Pancreas (tissue), 10 donors: ENCODE measurements around the gene CD2AP. TPM values are rescaled to one million over a fixed set of nuclear protein-coding genes. Genes with fewer than 3 reads are reported as not detected.

Experiments
- ATAC-seq, 4 donors: fragments of 200-7000 bp; cut with Tn5 transposase; one replicate each; pipeline versions ENCODE4 v1.8.0 to v1.9.1; 2020; ENCODE audit warnings: mild to moderate bottlenecking in 4 of 4, moderate library complexity in 4 of 4
- DNase-seq, 6 donors: peaks; one replicate each; pipeline ENCODE4 v3.0.0-alpha.2; 2020
- FAIRE-seq: peaks from 2 replicates; lab custom pipeline; 2012; peaks lifted over from hg19 to GRCh38; lab: Jason Lieb, UNC
- H3K27ac ChIP-seq, 4 donors: fragments of 200-600 bp; sonication (generic); 1 replicate in 3 of 4; 2 replicates in 1 of 4; pipeline versions ENCODE4 v1.5.0 to v1.8.0; 2020
- H3K27me3 ChIP-seq, 4 donors: fragments of 200-600 bp; one replicate each; pipeline ENCODE4 v1.8.0; 2021
- H3K36me3 ChIP-seq, 3 donors: fragments of 200-600 bp; sonication (generic) in 1 of 3; one replicate each; pipeline versions ENCODE4 v1.5.0 to v1.8.0; 2020 to 2021
- H3K4me1 ChIP-seq, 3 donors: fragments of 200-600 bp; one replicate each; pipeline ENCODE4 v1.8.0; 2021
- H3K4me3 ChIP-seq, 4 donors: fragments of 200-600 bp; sonication (generic) in 2 of 4; one replicate each; pipeline versions ENCODE4 v1.5.0 to v1.8.0; 2020 to 2021
- H3K9me3 ChIP-seq, 4 donors: fragments of 200-600 bp; one replicate each; pipeline ENCODE4 v1.8.0; 2021
- CTCF ChIP-seq, 4 donors: fragments of 200-600 bp; sonication (generic) in 3 of 4; IDR thresholded peaks; one replicate each; pipeline versions ENCODE4 v1.5.0 to v1.8.0; 2021; ENCODE audit warnings: antibody characterized with exemption in 4 of 4
- WGBS, 2 donors: extraction: QIAGEN DNeasy Blood & Tissue Kit; methylation state at CpG; one replicate each; pipeline ENCODE4 v1.1.7; 2013; 5-methylcytosine and 5-hydroxymethylcytosine counted together
- intact Hi-C, 3 donors: fragments of 100-400 bp; cut with DNase I; formaldehyde crosslinking; loops; one replicate each; pipeline versions ENCODE4 v1.11.1 to v1.14.2; 2022
- polyA plus RNA-seq, 2 donors: library from polyadenylated mRNA; stranded (reverse); fragments of 200-250 nt; gene quantifications; one replicate each; pipeline ENCODE4 v1.2.3, GENCODE V29; 2013
- total RNA-seq, 6 donors: library from RNA; stranded (reverse); fragmentation: NEBNext Ultra II Directional in 4 of 6; extraction: Animal tissue kit (Norgen Biotek cat#: 25700) in 4 of 6; gene quantifications; one replicate each; pipeline versions ENCODE4 v1.2.1 to v1.2.4, GENCODE V29; 2021 to 2023
- donor health status: healthy with polysubstance abuse.
- donor health status: DM: no; HTN: no; CAD: no; lungs with moderate emphysema.
- donor health status: DM: no; HTN: no; CAD: no.
- donor health status: control.
- donor health status: control.
- donor health status: Bipolar disorder and iron deficiency.
- donor health status: DM: yes; HTN: yes; CAD: no.
- donor health status: DM: no; HTN: no; CAD: no.
- donor health status: DM: no; HTN: no; CAD: no.
- donor health status: DM: yes; HTN: yes; CAD: no.

The CD2AP gene
- total and polyA plus RNA-seq, 8 donors: 7.6 to 38.5 (median 17.7) TPM

GRCh38 chr6:47535316-47536225 is 58.0 kb downstream of the CD2AP start:
- ATAC-seq (no peak), FAIRE-seq (no peak), DNase-seq (no peak)
- no peak overlapping the region for H3K4me3 ChIP-seq
- peaks cover 0 to 8% (median 0%) of the 10 kb centered on the region in 3 donors for H3K36me3 ChIP-seq
- H3K9me3 ChIP-seq: no peaks in the 10 kb centered on the region
- no peaks in the 10 kb centered on the region for H3K27me3 ChIP-seq
- H3K4me1 ChIP-seq: peaks cover 0 to 5% (median 3%) of the 10 kb centered on the region in 3 donors
- no peak overlapping the region for H3K27ac ChIP-seq
- intact Hi-C loops: loop anchor here in 1 of 3 donors (5.0 kb wide), 1 partner anchor 38 kb away; no protein-coding TSS in a partner anchor
- TF ChIP-seq CTCF (IDR thresholded peaks at IDR 0.05): no peak
- WGBS, 2 donors: 83 to 87% methylated on average over 2 of the region's 2 CpGs

GRCh38 chr6:47536816-47537401 is 59.3 kb downstream of the CD2AP start:
- no peak for TF ChIP-seq CTCF (IDR thresholded peaks at IDR 0.05)
- no peaks in the 10 kb centered on the region for H3K27me3 ChIP-seq
- WGBS, 2 donors: 40 to 47% methylated on average over 4 of the region's 4 CpGs
- H3K27ac ChIP-seq: no peak overlapping the region
- peaks cover 0 to 8% (median 0%) of the 10 kb centered on the region in 3 donors for H3K36me3 ChIP-seq
- FAIRE-seq (no peak), ATAC-seq (no peak), DNase-seq (no peak)
- no peak overlapping the region for H3K4me3 ChIP-seq
- H3K4me1 ChIP-seq: peaks cover 0 to 5% (median 3%) of the 10 kb centered on the region in 3 donors
- no peaks in the 10 kb centered on the region for H3K9me3 ChIP-seq
- intact Hi-C loops: loop anchor here in 1 of 3 donors (5.0 kb wide), 1 partner anchor 40 kb away; no protein-coding TSS in a partner anchor

GRCh38 chr6:47545223-47545622 is 67.6 kb downstream of the CD2AP start:
- no peak for TF ChIP-seq CTCF (IDR thresholded peaks at IDR 0.05)
- intact Hi-C loops: no loop called here
- no peak for FAIRE-seq
- ATAC-seq: no peak
- no peaks in the 10 kb centered on the region for H3K27me3 ChIP-seq
- no peaks in the 10 kb centered on the region for H3K9me3 ChIP-seq
- no peak for DNase-seq
- H3K27ac ChIP-seq: no peak overlapping the region
- H3K4me3 ChIP-seq: no peak overlapping the region
- 97% methylated on average over 6 of the region's 6 CpGs for WGBS, 2 donors
- no peaks in the 10 kb centered on the region for H3K4me1 ChIP-seq
- peaks cover 0 to 16% (median 7%) of the 10 kb centered on the region in 3 donors for H3K36me3 ChIP-seq

- no peak overlapping the region for H3K27ac ChIP-seq
- H3K36me3 ChIP-seq: no peaks in the 10 kb centered on the region
- DNase-seq (no peak), FAIRE-seq (no peak), ATAC-seq (no peak)
- WGBS, 2 donors: 96 to 97% methylated on average over 4 of the region's 4 CpGs
- intact Hi-C loops: no loop called here
- H3K27me3 ChIP-seq: no peaks in the 10 kb centered on the region
- H3K9me3 ChIP-seq: no peaks in the 10 kb centered on the region
- TF ChIP-seq CTCF (IDR thresholded peaks at IDR 0.05): no peak
- peaks cover 0 to 8% (median 0%) of the 10 kb centered on the region in 3 donors for H3K4me1 ChIP-seq
- H3K4me3 ChIP-seq: no peak overlapping the region
These were observed 74.1 kb downstream of the CD2AP start for GRCh38 chr6:47551670-47552069.
